Hypothalamus (tissue), 51 donors: Measurements from ENCODE around the gene CDC7.
"Not testable (repeated sequence)": the region's sequence is repeated elsewhere in the genome, so short reads cannot be mapped to it uniquely, and the experiment has no call there.

Experiments
- DNase-seq, 51 donors: peaks; one replicate each; lab custom pipeline; 2025; lab: John Stamatoyannopoulos, UW

Gene CDC7

GRCh38 chr1:91500756-91501522, at the start of gene CDC7:
CDC7 (plus strand) TSS chr1:91500851; CDS start chr1:91501717, 866 bp downstream.
- DNase-seq, result peak; percentile 70 to 98 (median 88)

GRCh38 chr1:91454136-91454535, 46.5 kb upstream of the CDC7 start:
- DNase-seq, result no peak

GRCh38 chr1:91455334-91455733, 45.3 kb upstream of the CDC7 start:
- no peak for DNase-seq

- no peak for DNase-seq
Measured at GRCh38 chr1:91455896-91456295, 44.8 kb upstream of the CDC7 start.

GRCh38 chr1:91465350-91465749, 35.3 kb upstream of the CDC7 start:
- not testable (repeated sequence) for DNase-seq

- no peak for DNase-seq
Measured at GRCh38 chr1:91476533-91477217, 24.0 kb upstream of the CDC7 start.

- no peak for DNase-seq
Measured at GRCh38 chr1:91487469-91487868, 13.2 kb upstream of the CDC7 start.

GRCh38 chr1:91490501-91490900, 10.2 kb upstream of the CDC7 start:
- DNase-seq, result no peak

GRCh38 chr1:91498035-91498434, 2.6 kb upstream of the CDC7 start:
- DNase-seq, result no peak

GRCh38 chr1:91498498-91499245, 2.0 kb upstream of the CDC7 start:
- DNase-seq, result no peak

- no peak for DNase-seq
Measured at GRCh38 chr1:91499346-91499745, 1.3 kb upstream of the CDC7 start.

- DNase-seq, result peak in 2 of 51 donors; percentile 0 to 26
Measured at GRCh38 chr1:91499904-91500755, 521 bp upstream of the CDC7 start.

GRCh38 chr1:91501523-91501851, 836 bp downstream of the CDC7 start:
- DNase-seq, result peak in 5 of 51 donors; percentile 9 to 81 (median 54)

- DNase-seq, result no peak
Measured at GRCh38 chr1:91501971-91502671, 1.5 kb downstream of the CDC7 start.

GRCh38 chr1:91502672-91503184, 2.1 kb downstream of the CDC7 start:
- peak in 2 of 51 donors; percentile 1 to 3 for DNase-seq

- DNase-seq, result no peak
Measured at GRCh38 chr1:91503332-91503900, 2.8 kb downstream of the CDC7 start.

- DNase-seq, result no peak
Measured at GRCh38 chr1:91503975-91504530, 3.4 kb downstream of the CDC7 start.

GRCh38 chr1:91505086-91505485, 4.4 kb downstream of the CDC7 start:
- no peak for DNase-seq

- DNase-seq, result no peak
Measured at GRCh38 chr1:91506071-91506470, 5.4 kb downstream of the CDC7 start.
